ENCODE measurements around the gene S100A6.

DNA sequence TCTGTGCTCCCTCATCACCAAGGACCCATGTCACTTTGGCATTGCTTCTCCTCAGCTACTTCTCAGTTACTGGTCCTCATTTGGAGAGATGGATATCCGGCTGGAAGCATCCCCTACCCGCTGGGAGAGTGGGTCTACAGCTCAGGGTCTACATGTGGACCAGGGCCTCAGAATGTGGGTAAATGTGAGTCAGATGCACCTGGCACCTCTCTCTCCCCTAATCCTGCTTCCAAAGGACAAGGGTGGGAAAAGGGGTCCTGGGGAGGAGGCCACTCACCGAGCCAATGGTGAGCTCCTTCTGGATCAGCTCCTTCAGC is 908 bp downstream of the S100A6 start:
- TF ChIP-seq YY1 (IDR thresholded peaks at IDR 0.05; ENCODE audit: insufficient read depth, insufficient read length), result no peak
- TF ChIP-seq ZNF274 (IDR thresholded peaks at IDR 0.05; ENCODE audit: low read depth, low read length), result no peak
- TF ChIP-seq SUZ12 (IDR thresholded peaks at IDR 0.05; ENCODE audit: extremely low read depth, insufficient read depth, insufficient read length), result no peak

Measured in NT2/D1 (cell line).